ENCODE data around the gene KLF13.

Gene KLF13

GRCh38 chr15:31392761-31393401, 66.2 kb downstream of the KLF13 start:
- H3K4me3 ChIP-seq (replicated peaks; ENCODE audit: low read depth, low read length): peak overlapping the region; percentile 68
- no peak for DNase-seq (ENCODE audit: low read depth)
- no peak for TF ChIP-seq CTCF (IDR thresholded peaks at IDR 0.05; ENCODE audit: low read length, missing control alignments)

DNA sequence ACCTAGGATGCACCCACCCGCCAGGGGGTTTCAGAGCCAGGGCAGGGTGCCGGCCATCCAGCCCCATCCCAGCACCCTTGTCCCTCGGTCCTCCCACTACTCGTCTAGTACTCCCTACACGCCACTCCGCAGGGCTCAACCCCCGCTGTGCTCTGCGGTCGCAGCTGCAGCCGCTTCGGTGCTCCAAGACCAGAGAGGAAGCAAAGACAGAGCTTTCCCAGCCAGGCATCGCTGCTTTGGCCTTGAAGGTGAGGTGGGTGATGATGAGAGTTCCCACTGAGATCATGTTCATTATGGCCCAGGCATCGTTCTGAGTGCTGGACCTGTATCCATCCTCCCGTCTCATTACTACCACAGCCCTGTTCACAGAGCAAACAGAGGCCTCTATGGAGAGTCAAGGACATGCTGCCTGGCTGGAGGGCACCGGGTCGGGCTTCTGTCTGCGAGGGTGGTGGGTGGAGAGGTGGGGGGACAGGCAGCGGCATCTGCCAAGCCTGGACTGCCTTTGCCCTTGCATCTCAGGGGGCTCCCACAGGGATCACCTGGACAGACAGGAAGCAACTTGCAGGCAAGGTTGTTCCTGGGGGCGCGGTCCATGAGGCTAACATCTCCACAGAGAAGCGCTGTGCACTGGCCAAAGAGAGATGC, 66.9 kb downstream of the KLF13 start:
- DNase-seq (ENCODE audit: low read depth): no peak
- no peak overlapping the region for H3K4me3 ChIP-seq (replicated peaks; ENCODE audit: low read depth, low read length)
- no peak for TF ChIP-seq CTCF (IDR thresholded peaks at IDR 0.05; ENCODE audit: low read length, missing control alignments)

- peak; percentile 78 for DNase-seq (ENCODE audit: low read depth)
- TF ChIP-seq CTCF (IDR thresholded peaks at IDR 0.05; ENCODE audit: low read length, missing control alignments): no peak
- no peak overlapping the region for H3K4me3 ChIP-seq (replicated peaks; ENCODE audit: low read depth, low read length)
Measured at GRCh38 chr15:31396881-31397560, 70.4 kb downstream of the KLF13 start.

- H3K4me3 ChIP-seq (replicated peaks; ENCODE audit: low read depth, low read length): no peak overlapping the region
- TF ChIP-seq CTCF (IDR thresholded peaks at IDR 0.05; ENCODE audit: low read length, missing control alignments): no peak
- no peak for DNase-seq (ENCODE audit: low read depth)
Measured at GRCh38 chr15:31397851-31398661, 71.4 kb downstream of the KLF13 start.

- no peak for DNase-seq (ENCODE audit: low read depth)
- TF ChIP-seq CTCF (IDR thresholded peaks at IDR 0.05; ENCODE audit: low read length, missing control alignments): no peak
- H3K4me3 ChIP-seq (replicated peaks; ENCODE audit: low read depth, low read length): no peak overlapping the region
Measured at GRCh38 chr15:31398677-31399301, 72.2 kb downstream of the KLF13 start.

GRCh38 chr15:31399544-31400171, 73.0 kb downstream of the KLF13 start:
- H3K4me3 ChIP-seq (replicated peaks; ENCODE audit: low read depth, low read length): no peak overlapping the region
- no peak for DNase-seq (ENCODE audit: low read depth)
- TF ChIP-seq CTCF (IDR thresholded peaks at IDR 0.05; ENCODE audit: low read length, missing control alignments): no peak

All from fibroblast of pulmonary artery (primary cell).